Measurements from ENCODE around the gene THRB.

The THRB gene

GRCh38 chr3:24215502-24215901 lies 279.1 kb downstream of the THRB start:
- no peak for DNase-seq

GRCh38 chr3:24211381-24211780 lies 283.3 kb downstream of the THRB start:
- DNase-seq = no peak

- no peak for DNase-seq
Measured at GRCh38 chr3:24202071-24202470, 292.6 kb downstream of the THRB start.

GRCh38 chr3:24201301-24201700 lies 293.3 kb downstream of the THRB start:
- no peak for DNase-seq

- DNase-seq = no peak
Measured at GRCh38 chr3:24199775-24200247, 294.8 kb downstream of the THRB start.

- DNase-seq = no peak
Measured at GRCh38 chr3:24199300-24199699, 295.4 kb downstream of the THRB start.

GRCh38 chr3:24198728-24199127 lies 295.9 kb downstream of the THRB start:
- DNase-seq = no peak

- DNase-seq = no peak
Measured at GRCh38 chr3:24197809-24198208, 296.8 kb downstream of the THRB start.

- DNase-seq = no peak
Measured at GRCh38 chr3:24196526-24196925, 298.1 kb downstream of the THRB start.

- DNase-seq = no peak
Measured at GRCh38 chr3:24195504-24196230, 299.0 kb downstream of the THRB start.

- no peak for DNase-seq
Measured at GRCh38 chr3:24192469-24193056, 302.1 kb downstream of the THRB start.

GRCh38 chr3:24191801-24192403 lies 302.7 kb downstream of the THRB start:
- no peak for DNase-seq

- DNase-seq = no peak
Measured at GRCh38 chr3:24190256-24190655, 304.4 kb downstream of the THRB start.

- DNase-seq = no peak
Measured at GRCh38 chr3:24185738-24186384, 308.8 kb downstream of the THRB start.

- no peak for DNase-seq
Measured at GRCh38 chr3:24184528-24185176, 310.0 kb downstream of the THRB start.

GRCh38 chr3:24182756-24183155 lies 311.9 kb downstream of the THRB start:
- DNase-seq = no peak

GRCh38 chr3:24181256-24181655 lies 313.4 kb downstream of the THRB start:
- DNase-seq = no peak

- DNase-seq = no peak
Measured at GRCh38 chr3:24180616-24181015, 314.0 kb downstream of the THRB start.

- no peak for DNase-seq
Measured at GRCh38 chr3:24177201-24177600, 317.4 kb downstream of the THRB start.

- no peak for DNase-seq
Measured at GRCh38 chr3:24174614-24175013, 320.0 kb downstream of the THRB start.

- DNase-seq = no peak
Measured at GRCh38 chr3:24168977-24169376, 325.7 kb downstream of the THRB start.

GRCh38 chr3:24167429-24167828 lies 327.2 kb downstream of the THRB start:
- no peak for DNase-seq

GRCh38 chr3:24166515-24166914 lies 328.1 kb downstream of the THRB start:
- DNase-seq = no peak

Measured in effector CD8-positive, alpha-beta T cell (primary cell).